ENCODE results near the gene RASA3.

Gene RASA3

GRCh38 chr13:113981611-113982295 lies 150.7 kb downstream of the RASA3 start:
- DNase-seq (ENCODE audit: low read depth in 1 of 2, low spot score in 1 of 2): no peak
- Histone ChIP-seq H3K27me3 (ENCODE audit: insufficient read depth, poor library complexity, severe bottlenecking) (no peaks in the 10 kb centered on the region), H3K27ac (replicated peaks) (no peak overlapping the region), H3K4me3 (replicated peaks; ENCODE audit: insufficient read depth, low read length) (no peak overlapping the region)
- TF ChIP-seq REST (IDR thresholded peaks at IDR 0.05; ENCODE audit: insufficient replicate concordance, low read depth) (no peak), CTCF (IDR thresholded peaks at IDR 0.05; ENCODE audit: insufficient read depth, low read length) (no peak), POLR2AphosphoS5 (IDR thresholded peaks at IDR 0.05; ENCODE audit: low read depth) (no peak), SPI1 (IDR thresholded peaks at IDR 0.05; ENCODE audit: borderline replicate concordance, low read depth) (no peak), GABPA (IDR thresholded peaks at IDR 0.05; ENCODE audit: low read depth) (no peak)

- Histone ChIP-seq H3K4me3 (replicated peaks; ENCODE audit: insufficient read depth, low read length) (no peak overlapping the region), H3K27me3 (ENCODE audit: insufficient read depth, poor library complexity, severe bottlenecking) (no peaks in the 10 kb centered on the region), H3K27ac (replicated peaks) (no peak overlapping the region)
- DNase-seq (ENCODE audit: low read depth in 1 of 2, low spot score in 1 of 2): no peak
- TF ChIP-seq REST (IDR thresholded peaks at IDR 0.05; ENCODE audit: insufficient replicate concordance, low read depth) (no peak), POLR2AphosphoS5 (IDR thresholded peaks at IDR 0.05; ENCODE audit: low read depth) (no peak), SPI1 (IDR thresholded peaks at IDR 0.05; ENCODE audit: borderline replicate concordance, low read depth) (no peak), CTCF (IDR thresholded peaks at IDR 0.05; ENCODE audit: insufficient read depth, low read length) (no peak), GABPA (IDR thresholded peaks at IDR 0.05; ENCODE audit: low read depth) (no peak)
Measured at GRCh38 chr13:113981194-113981605, 151.2 kb downstream of the RASA3 start.

GRCh38 chr13:113980489-113981064 lies 151.8 kb downstream of the RASA3 start:
- Histone ChIP-seq H3K27ac (replicated peaks) (no peak overlapping the region), H3K4me3 (replicated peaks; ENCODE audit: insufficient read depth, low read length) (no peak overlapping the region), H3K27me3 (ENCODE audit: insufficient read depth, poor library complexity, severe bottlenecking) (no peaks in the 10 kb centered on the region)
- TF ChIP-seq GABPA (IDR thresholded peaks at IDR 0.05; ENCODE audit: low read depth) (no peak), SPI1 (IDR thresholded peaks at IDR 0.05; ENCODE audit: borderline replicate concordance, low read depth) (no peak), POLR2AphosphoS5 (IDR thresholded peaks at IDR 0.05; ENCODE audit: low read depth) (no peak)
- no peak for DNase-seq (ENCODE audit: low read depth in 1 of 2, low spot score in 1 of 2)

- no peak overlapping the region for H3K27ac ChIP-seq (replicated peaks)
- no peaks in the 10 kb centered on the region for H3K27me3 ChIP-seq (ENCODE audit: insufficient read depth, poor library complexity, severe bottlenecking)
- H3K4me3 ChIP-seq (replicated peaks; ENCODE audit: insufficient read depth, low read length): no peak overlapping the region
- TF ChIP-seq POLR2AphosphoS5 (IDR thresholded peaks at IDR 0.05; ENCODE audit: low read depth) (peak; percentile 30; the same call in 1 of the 2 replicates), SPI1 (IDR thresholded peaks at IDR 0.05; ENCODE audit: borderline replicate concordance, low read depth) (no peak)
- DNase-seq (ENCODE audit: low read depth in 1 of 2, low spot score in 1 of 2): no peak
Measured at GRCh38 chr13:113979791-113980471, 152.5 kb downstream of the RASA3 start.
